Lower lobe of right lung (tissue), 2 donors: ENCODE data around the gene TRMT6. TPM values are rescaled to one million over a fixed set of nuclear protein-coding genes. Genes with fewer than 3 reads are reported as not detected.

ENCODE experiments used
- ATAC-seq, 2 donors: fragments of 200-7000 bp; cut with Tn5 transposase; one replicate each; pipeline ENCODE4 v1.9.1; 2020 to 2022; ENCODE audit warnings: mild to moderate bottlenecking in 2 of 2, moderate library complexity in 2 of 2
- DNase-seq: peaks from one replicate; pipeline ENCODE4 v3.0.0-alpha.2; 2020
- H3K27ac ChIP-seq: fragments of 200-600 bp; one replicate; pipeline ENCODE4 v1.8.0; 2022
- H3K27me3 ChIP-seq: fragments of 200-600 bp; one replicate; pipeline ENCODE4 v1.8.0; 2022; ENCODE audit warnings: low read depth
- H3K36me3 ChIP-seq: fragments of 200-600 bp; one replicate; pipeline ENCODE4 v1.8.0; 2022; ENCODE audit warnings: mild to moderate bottlenecking
- H3K4me1 ChIP-seq: fragments of 200-600 bp; one replicate; pipeline ENCODE4 v1.8.0; 2022
- H3K4me3 ChIP-seq: fragments of 200-600 bp; one replicate; pipeline ENCODE4 v1.8.0; 2022; ENCODE audit warnings: mild to moderate bottlenecking
- H3K9me3 ChIP-seq: fragments of 200-600 bp; one replicate; pipeline ENCODE4 v1.8.0; 2022
- CTCF ChIP-seq: fragments of 200-600 bp; IDR thresholded peaks from one replicate; pipeline ENCODE4 v1.8.0; 2022; ENCODE audit warnings: antibody characterized with exemption, mild to moderate bottlenecking
- intact Hi-C: fragments of 100-400 bp; cut with DNase I; formaldehyde crosslinking; loops from one replicate; pipeline ENCODE4 v1.11.0; 2022
- total RNA-seq: library from RNA; stranded (reverse); fragmentation: NEBNext Ultra II Directional; extraction: Animal tissue kit (Norgen Biotek cat#: 25700); gene quantifications from one replicate; pipeline ENCODE4 v1.2.1, GENCODE V29; 2021
- donor health status: DM: no; HTN: yes; CAD: no; lungs with severe emphysema.

TRMT6 gene
- total RNA-seq, 1 donor from 2014 or later: 11.0 TPM

GRCh38 chr20:5947276-5947675, 3.1 kb downstream of the TRMT6 start:
- DNase-seq (peak; percentile 78), ATAC-seq (peak; percentile 25 to 50)
- no peak for TF ChIP-seq CTCF
- Histone ChIP-seq H3K4me1 (peaks cover 31% of the 10 kb centered on the region), H3K9me3 (no peaks in the 10 kb centered on the region), H3K36me3 (peaks cover 53% of the 10 kb centered on the region), H3K4me3 (no peak overlapping the region), H3K27ac (no peak overlapping the region), H3K27me3 (no peaks in the 10 kb centered on the region)
- intact Hi-C loops: no loop called here

- DNase-seq (no peak), ATAC-seq (no peak)
- Histone ChIP-seq H3K36me3 (peaks cover 66% of the 10 kb centered on the region), H3K27me3 (no peaks in the 10 kb centered on the region), H3K27ac (no peak overlapping the region), H3K9me3 (no peaks in the 10 kb centered on the region), H3K4me1 (peaks cover 23% of the 10 kb centered on the region), H3K4me3 (no peak overlapping the region)
- intact Hi-C loops: no loop called here
- no peak for TF ChIP-seq CTCF
These were observed 4.4 kb downstream of the TRMT6 start for GRCh38 chr20:5945963-5946362.

GRCh38 chr20:5938456-5939029, 11.8 kb downstream of the TRMT6 start:
- TF ChIP-seq CTCF: no peak
- intact Hi-C loops: no loop called here
- ATAC-seq (no peak), DNase-seq (no peak)
- H3K36me3 ChIP-seq: peaks cover 64% of the 10 kb centered on the region
- no peaks in the 10 kb centered on the region for H3K9me3 ChIP-seq
- no peaks in the 10 kb centered on the region for H3K27me3 ChIP-seq
- no peak overlapping the region for H3K27ac ChIP-seq
- H3K4me1 ChIP-seq: no peaks in the 10 kb centered on the region
- H3K4me3 ChIP-seq: no peak overlapping the region

- ATAC-seq (no peak), DNase-seq (no peak)
- no peaks in the 10 kb centered on the region for H3K9me3 ChIP-seq
- H3K36me3 ChIP-seq: peaks cover 41% of the 10 kb centered on the region
- TF ChIP-seq CTCF: no peak
- no peaks in the 10 kb centered on the region for H3K27me3 ChIP-seq
- no peaks in the 10 kb centered on the region for H3K4me1 ChIP-seq
- H3K27ac ChIP-seq: no peak overlapping the region
- no peak overlapping the region for H3K4me3 ChIP-seq
- intact Hi-C loops: no loop called here
These were observed 14.1 kb downstream of the TRMT6 start for GRCh38 chr20:5936238-5936637.

- intact Hi-C loops: no loop called here
- H3K27me3 ChIP-seq: no peaks in the 10 kb centered on the region
- H3K4me3 ChIP-seq: no peak overlapping the region
- no peaks in the 10 kb centered on the region for H3K9me3 ChIP-seq
- DNase-seq: no peak
- no peaks in the 10 kb centered on the region for H3K4me1 ChIP-seq
- ATAC-seq: no peak
- no peak for TF ChIP-seq CTCF
- H3K27ac ChIP-seq: no peak overlapping the region
- peaks cover 32% of the 10 kb centered on the region for H3K36me3 ChIP-seq
These were observed 14.9 kb downstream of the TRMT6 start for GRCh38 chr20:5935384-5935783.
